Muscle layer of duodenum (tissue), 2 donors: ENCODE measurements around the gene MPPE1.

Experiments
- H3K27ac ChIP-seq: one replicate; pipeline ENCODE4 v1.7.0; 2013; ENCODE audit warnings: mild to moderate bottlenecking, low read length
- H3K27me3 ChIP-seq: one replicate; pipeline ENCODE4 v1.7.0; 2013; ENCODE audit warnings: low read depth, mild to moderate bottlenecking, control low read depth, low read length
- H3K36me3 ChIP-seq, 2 donors: one replicate each; pipeline ENCODE4 v1.7.0; 2013; ENCODE audit warnings: low read length in 2 of 2, control low read depth in 1 of 2, mild to moderate bottlenecking in 1 of 2; ENCODE audit not compliant: insufficient read depth in 2 of 2, control insufficient read depth in 1 of 2
- H3K4me1 ChIP-seq, 2 donors: one replicate each; pipeline ENCODE4 v1.7.0; 2013; ENCODE audit warnings: low read length in 2 of 2, mild to moderate bottlenecking in 2 of 2, control low read depth in 1 of 2, moderate library complexity in 1 of 2; ENCODE audit not compliant: insufficient read depth in 2 of 2, control insufficient read depth in 1 of 2
- H3K4me3 ChIP-seq, 2 donors: one replicate each; pipeline ENCODE4 v1.7.0; 2013; ENCODE audit warnings: low read length in 2 of 2, low read depth in 1 of 2, mild to moderate bottlenecking in 1 of 2
- H3K9me3 ChIP-seq, 2 donors: one replicate each; pipeline ENCODE4 v1.7.0; 2013; ENCODE audit warnings: low read length in 2 of 2, control low read depth in 1 of 2, mild to moderate bottlenecking in 1 of 2; ENCODE audit not compliant: control insufficient read depth in 1 of 2
- donor health status: healthy.

The MPPE1 gene

DNA sequence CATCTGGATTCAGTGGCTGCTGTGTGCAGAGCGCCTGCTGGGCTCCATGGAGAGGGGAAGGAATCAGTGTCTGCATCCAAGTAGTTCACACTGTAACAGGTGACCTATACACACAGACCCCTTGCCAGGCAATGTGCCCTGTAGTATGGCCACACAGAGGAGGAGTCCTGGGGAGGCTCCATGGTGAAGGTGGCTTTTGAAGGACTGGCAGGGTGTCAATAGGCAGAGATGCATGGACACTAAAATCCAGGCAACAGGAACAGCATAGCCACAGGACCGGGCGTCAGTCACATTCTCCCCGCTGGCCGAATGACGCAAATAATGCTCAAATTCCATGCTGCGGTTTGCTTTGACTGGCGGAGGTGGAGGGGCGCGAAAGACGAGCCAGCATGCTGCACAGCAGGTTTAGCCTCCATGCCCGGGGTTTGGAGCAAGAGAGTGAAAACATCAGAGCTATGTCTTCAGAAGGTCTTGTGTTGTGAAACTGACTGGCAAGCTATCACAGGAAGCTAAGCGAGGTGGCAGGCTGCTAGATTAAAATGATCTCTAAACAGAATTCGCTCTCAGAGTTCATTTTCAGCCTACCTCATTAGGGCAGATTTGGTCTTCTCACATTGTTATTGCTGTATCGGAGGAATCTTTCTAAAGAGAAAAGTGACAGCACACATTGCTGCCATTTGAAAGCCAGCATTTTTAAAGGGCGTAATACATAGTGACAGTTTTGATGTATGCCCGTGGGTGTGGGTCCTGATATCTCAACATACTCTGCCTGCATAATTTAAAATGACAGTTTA, 58.1 kb downstream of the MPPE1 start:
- Histone ChIP-seq H3K9me3 (no peaks in the 10 kb centered on the region), H3K4me3 (peak overlapping the region; percentile 87 to 99), H3K36me3 (peaks cover 0 to 17% of the 10 kb centered on the region in 2 donors), H3K27me3 (no peaks in the 10 kb centered on the region), H3K27ac (peak overlapping the region; percentile 99), H3K4me1 (peaks cover 10 to 26% of the 10 kb centered on the region in 2 donors)

DNA sequence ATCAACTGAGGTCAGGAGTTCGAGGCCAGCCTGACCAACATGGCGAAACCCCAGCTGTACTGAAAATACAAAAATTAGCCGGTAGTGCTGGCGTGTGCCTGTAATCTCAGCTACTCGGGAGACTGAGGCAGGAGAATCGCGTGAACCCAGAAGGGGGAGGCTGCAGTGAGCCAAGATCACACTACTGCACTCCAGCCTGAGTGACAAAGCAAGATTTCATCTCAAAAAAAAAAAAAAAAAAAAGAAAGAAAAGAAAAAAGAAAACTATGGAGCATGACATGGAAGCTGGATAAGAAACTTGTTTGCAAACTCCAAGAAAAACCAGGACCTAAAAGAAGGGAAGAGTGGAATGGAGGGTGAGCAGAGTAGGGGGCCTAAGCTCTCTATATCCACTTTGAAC, 58.8 kb downstream of the MPPE1 start:
- Histone ChIP-seq H3K27me3 (no peaks in the 10 kb centered on the region), H3K36me3 (peaks cover 0 to 17% of the 10 kb centered on the region in 2 donors), H3K9me3 (no peaks in the 10 kb centered on the region), H3K4me1 (peaks cover 10 to 26% of the 10 kb centered on the region in 2 donors), H3K27ac (no peak overlapping the region), H3K4me3 (peak overlapping the region in 1 of 2 donors; percentile 87)

DNA sequence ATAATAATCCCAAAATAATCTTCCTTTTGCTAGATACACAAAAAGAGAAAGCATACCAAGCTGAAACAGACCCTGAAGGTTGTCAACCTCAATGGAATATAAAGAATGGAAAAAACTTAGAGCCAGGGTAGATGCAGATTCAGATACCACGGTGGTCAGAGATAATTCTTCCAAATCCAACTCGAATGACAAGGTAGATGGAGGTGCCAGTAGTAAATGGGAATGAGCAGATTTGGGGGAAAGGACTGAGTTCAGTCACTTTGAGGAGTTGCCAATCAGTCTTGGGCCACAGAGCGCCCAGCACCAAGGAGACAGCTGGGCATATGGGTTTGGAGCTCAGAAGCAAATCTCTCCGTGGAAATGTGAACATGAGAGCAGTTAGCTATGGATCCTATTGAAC, 60.3 kb downstream of the MPPE1 start:
- no peak overlapping the region for H3K4me3 ChIP-seq
- H3K27ac ChIP-seq = no peak overlapping the region
- no peaks in the 10 kb centered on the region for H3K9me3 ChIP-seq
- H3K36me3 ChIP-seq = peaks cover 0 to 17% of the 10 kb centered on the region in 2 donors
- peaks cover 6 to 14% of the 10 kb centered on the region in 2 donors for H3K4me1 ChIP-seq
- H3K27me3 ChIP-seq = no peaks in the 10 kb centered on the region

DNA sequence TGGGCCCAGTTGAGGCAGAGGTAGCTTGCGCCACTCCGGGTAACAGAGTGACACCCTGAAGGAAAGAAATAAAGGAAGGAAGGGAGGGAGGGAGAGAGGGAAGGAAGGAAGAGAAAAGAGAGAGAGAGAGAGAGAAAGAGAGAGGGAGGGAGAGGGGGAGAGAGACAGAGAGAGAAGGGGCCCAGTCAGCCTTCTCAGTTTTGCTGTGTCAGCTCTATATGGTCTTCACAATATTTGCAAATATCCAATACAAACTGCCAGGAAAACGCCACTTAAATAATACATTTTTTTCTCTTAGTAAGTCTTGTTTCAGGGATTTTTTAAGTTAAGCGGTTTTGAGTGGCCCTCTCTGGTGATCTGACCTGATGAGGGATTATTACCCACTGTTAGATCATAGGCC, 62.5 kb downstream of the MPPE1 start:
- Histone ChIP-seq H3K36me3 (peaks cover 0 to 6% of the 10 kb centered on the region in 2 donors), H3K9me3 (no peaks in the 10 kb centered on the region), H3K4me3 (no peak overlapping the region), H3K27me3 (no peaks in the 10 kb centered on the region), H3K4me1 (peaks cover 4 to 6% of the 10 kb centered on the region in 2 donors), H3K27ac (no peak overlapping the region)

DNA sequence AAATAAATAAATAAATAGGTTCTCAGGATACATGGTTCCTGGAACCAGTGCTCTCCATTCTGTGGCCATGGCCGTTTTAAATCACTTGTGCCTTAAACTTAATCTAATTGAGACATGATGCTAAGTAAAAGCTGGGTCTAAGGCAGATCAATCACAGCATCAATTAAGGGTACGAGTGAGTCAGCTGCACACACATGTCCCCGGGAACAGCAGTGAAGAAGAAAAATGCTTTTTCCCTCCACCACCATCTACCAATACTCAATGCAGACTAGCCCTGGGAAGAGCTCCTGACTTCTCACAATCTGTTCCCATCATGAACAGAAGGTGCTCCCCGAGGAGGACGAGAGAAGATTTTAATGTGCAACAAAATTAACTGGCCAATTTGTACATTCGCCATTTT, 63.7 kb downstream of the MPPE1 start:
- H3K4me3 ChIP-seq = no peak overlapping the region
- H3K27me3 ChIP-seq = no peaks in the 10 kb centered on the region
- no peaks in the 10 kb centered on the region for H3K9me3 ChIP-seq
- no peak overlapping the region for H3K27ac ChIP-seq
- peaks cover 0 to under 1% of the 10 kb centered on the region in 2 donors for H3K4me1 ChIP-seq
- H3K36me3 ChIP-seq = no peaks in the 10 kb centered on the region

DNA sequence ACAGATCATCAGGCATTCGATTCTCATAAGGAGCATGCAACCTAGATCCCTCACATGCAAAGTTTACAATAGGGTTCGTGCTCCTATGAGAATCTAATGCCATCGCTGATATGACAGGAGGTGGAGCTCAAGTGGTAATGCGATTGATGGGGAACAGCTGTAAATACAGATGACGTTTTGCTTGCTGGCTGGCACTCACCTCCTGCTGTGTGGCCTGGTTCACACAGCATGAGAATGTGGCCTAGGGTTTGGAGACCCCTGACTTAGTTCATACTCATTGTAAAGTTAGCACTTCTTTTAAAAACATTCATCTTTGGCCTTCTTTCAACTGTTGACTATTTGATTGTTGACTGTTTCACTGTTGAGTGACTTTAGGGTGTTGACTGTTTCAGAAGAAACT, 65.6 kb downstream of the MPPE1 start:
- H3K27ac ChIP-seq = no peak overlapping the region
- no peaks in the 10 kb centered on the region for H3K27me3 ChIP-seq
- H3K9me3 ChIP-seq = no peaks in the 10 kb centered on the region
- H3K4me3 ChIP-seq = no peak overlapping the region
- no peaks in the 10 kb centered on the region for H3K36me3 ChIP-seq
- H3K4me1 ChIP-seq = no peaks in the 10 kb centered on the region

DNA sequence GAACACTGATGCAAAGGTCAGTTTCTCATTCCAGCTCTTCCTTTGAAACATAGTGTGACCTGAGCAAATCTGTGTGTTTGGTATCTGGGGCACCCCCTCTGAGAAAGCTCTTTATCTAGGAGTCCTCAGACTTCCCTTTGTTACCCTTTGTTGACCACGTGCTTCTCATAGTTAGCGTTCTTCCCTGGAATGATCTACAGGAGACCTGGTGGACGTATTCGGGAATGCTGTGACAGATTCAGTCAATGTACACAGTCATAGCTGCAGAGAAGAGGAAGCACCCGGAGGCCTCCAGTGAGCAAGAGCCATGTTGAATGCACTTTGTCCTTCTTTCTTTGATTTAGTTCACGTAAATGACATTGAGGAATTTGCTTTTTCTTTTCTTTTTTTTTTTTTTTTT, 67.6 kb downstream of the MPPE1 start:
- H3K36me3 ChIP-seq = no peaks in the 10 kb centered on the region
- H3K27ac ChIP-seq = no peak overlapping the region
- H3K27me3 ChIP-seq = no peaks in the 10 kb centered on the region
- no peak overlapping the region for H3K4me3 ChIP-seq
- H3K4me1 ChIP-seq = no peaks in the 10 kb centered on the region
- H3K9me3 ChIP-seq = no peaks in the 10 kb centered on the region

DNA sequence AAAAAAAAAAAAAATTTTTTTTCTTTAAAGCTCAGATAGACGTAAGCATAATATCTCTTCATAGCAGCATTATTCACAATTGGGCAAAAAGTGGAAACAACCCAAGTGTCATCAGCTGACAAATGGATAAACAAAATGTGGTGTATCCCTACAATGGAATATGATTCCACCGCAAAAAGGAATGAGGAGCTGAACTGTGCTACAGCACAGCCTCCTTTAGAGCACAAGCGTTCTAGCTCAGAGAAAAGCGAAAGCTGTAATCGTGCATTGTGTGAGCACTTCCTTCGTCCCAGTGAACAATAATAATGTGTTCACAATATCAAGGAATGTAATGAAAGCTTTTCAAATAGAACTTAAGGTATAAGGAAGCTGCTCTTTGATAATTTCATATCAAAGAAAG, 68.6 kb downstream of the MPPE1 start:
- Histone ChIP-seq H3K9me3 (no peaks in the 10 kb centered on the region), H3K4me3 (no peak overlapping the region), H3K4me1 (no peaks in the 10 kb centered on the region), H3K27me3 (no peaks in the 10 kb centered on the region), H3K36me3 (no peaks in the 10 kb centered on the region), H3K27ac (no peak overlapping the region)

DNA sequence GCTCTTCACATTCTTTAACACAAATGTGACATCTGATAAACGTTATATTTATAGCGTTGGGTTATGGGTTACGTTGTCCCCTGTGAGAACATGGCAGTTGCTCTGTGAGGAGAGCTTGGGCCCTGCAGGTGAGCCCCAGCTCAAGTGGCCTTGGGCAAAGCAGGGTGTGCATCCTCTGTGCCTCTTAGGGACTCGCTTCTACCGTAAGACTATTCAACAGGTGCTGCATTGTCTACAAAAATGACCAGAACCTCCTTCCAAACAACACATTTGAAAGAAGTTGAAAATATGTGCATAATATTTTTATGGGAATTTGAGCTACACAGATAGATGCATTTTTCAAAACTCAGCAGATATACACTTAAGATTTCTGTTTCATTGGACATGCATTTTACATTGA, 73.3 kb downstream of the MPPE1 start:
- H3K4me3 ChIP-seq = no peak overlapping the region

More for the DNA sequence above, 73.3 kb downstream of the MPPE1 start:
- no peaks in the 10 kb centered on the region for H3K4me1 ChIP-seq
- H3K36me3 ChIP-seq = no peaks in the 10 kb centered on the region
- no peaks in the 10 kb centered on the region for H3K9me3 ChIP-seq
- no peaks in the 10 kb centered on the region for H3K27me3 ChIP-seq
- H3K27ac ChIP-seq = no peak overlapping the region
